ENCODE data around the gene CALD1.

CALD1 gene

DNA sequence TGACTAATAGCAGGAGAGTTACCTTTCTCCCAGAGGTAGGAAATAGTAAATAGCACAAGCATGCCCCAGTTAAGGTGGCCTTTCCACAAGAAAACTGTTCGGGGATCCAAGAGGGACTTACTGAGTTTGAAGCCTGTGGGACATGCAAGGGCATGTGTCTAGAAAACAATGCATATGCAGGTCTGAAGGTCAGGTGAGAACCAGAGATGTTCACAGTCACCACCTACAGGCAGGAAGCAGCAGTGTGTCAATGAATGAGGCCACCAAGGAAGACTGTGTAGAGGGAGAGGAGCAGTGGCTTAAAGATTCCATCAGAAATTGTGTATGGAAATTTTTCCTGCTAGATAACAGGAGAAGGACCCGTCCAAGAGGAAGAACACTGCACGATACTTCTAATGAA, 66.0 kb downstream of the CALD1 start:
- Histone ChIP-seq H3K36me3 (replicated peaks in 1 of 2; ENCODE audit: control insufficient read depth in 2 of 2, insufficient read depth in 2 of 2, low read length in 2 of 2) (peaks cover 2 to 16% of the 10 kb centered on the region in 2 donors), H2BK120ac (ENCODE audit: low read depth, low read length) (no peak overlapping the region), H3K79me1 (ENCODE audit: low read depth, low read length) (no peaks in the 10 kb centered on the region), H3K27ac (replicated peaks; ENCODE audit: low read length) (no peak overlapping the region), H3K4ac (ENCODE audit: low read length) (no peak overlapping the region), H3K14ac (ENCODE audit: low read length) (no peak overlapping the region), H2AK5ac (ENCODE audit: low read depth, low read length) (no peak overlapping the region), H4K91ac (ENCODE audit: low read depth, low read length, poor library complexity) (no peak overlapping the region), H2BK15ac (ENCODE audit: low read length) (no peak overlapping the region), H3K23ac (ENCODE audit: low read depth, low read length, poor library complexity) (no peak overlapping the region), H3K27me3 (ENCODE audit: control insufficient read depth in 3 of 3, insufficient read depth in 3 of 3, low read depth in 1 of 3, low read length in 3 of 3) (no peaks in the 10 kb centered on the region), H4K8ac (ENCODE audit: low read depth, low read length) (no peak overlapping the region), H3K18ac (ENCODE audit: low read length) (no peak overlapping the region), H2AFZ (ENCODE audit: low read length) (no peak overlapping the region), H3K9me3 (replicated peaks in 1 of 2; ENCODE audit: control insufficient read depth in 2 of 2, insufficient read depth in 1 of 2, low read depth in 1 of 2, low read length in 2 of 2) (peaks cover 0 to 2% of the 10 kb centered on the region in 2 donors), H2BK12ac (ENCODE audit: low read length) (no peak overlapping the region), H3K9ac (ENCODE audit: low read depth, low read length, poor library complexity) (no peak overlapping the region), H3K4me2 (ENCODE audit: insufficient read depth, low read length, poor library complexity, severe bottlenecking) (no peak overlapping the region), H3K4me1 (ENCODE audit: control insufficient read depth in 2 of 2, insufficient read depth in 1 of 2, low read depth in 1 of 2, low read length in 2 of 2) (peaks cover 0 to 3% of the 10 kb centered on the region in 2 donors), H3K4me3 (ENCODE audit: low read length in 2 of 2) (no peak overlapping the region), H2BK5ac (ENCODE audit: low read length) (no peak overlapping the region)
- WGBS, 2 donors (ENCODE audit: extremely low coverage in 2 of 2, insufficient read length in 2 of 2, insufficient replicate concordance in 1 of 2), result no CpG with 5 or more reads among the region's 3 CpGs
- DNase-seq (ENCODE audit: low spot score), result no peak

DNA sequence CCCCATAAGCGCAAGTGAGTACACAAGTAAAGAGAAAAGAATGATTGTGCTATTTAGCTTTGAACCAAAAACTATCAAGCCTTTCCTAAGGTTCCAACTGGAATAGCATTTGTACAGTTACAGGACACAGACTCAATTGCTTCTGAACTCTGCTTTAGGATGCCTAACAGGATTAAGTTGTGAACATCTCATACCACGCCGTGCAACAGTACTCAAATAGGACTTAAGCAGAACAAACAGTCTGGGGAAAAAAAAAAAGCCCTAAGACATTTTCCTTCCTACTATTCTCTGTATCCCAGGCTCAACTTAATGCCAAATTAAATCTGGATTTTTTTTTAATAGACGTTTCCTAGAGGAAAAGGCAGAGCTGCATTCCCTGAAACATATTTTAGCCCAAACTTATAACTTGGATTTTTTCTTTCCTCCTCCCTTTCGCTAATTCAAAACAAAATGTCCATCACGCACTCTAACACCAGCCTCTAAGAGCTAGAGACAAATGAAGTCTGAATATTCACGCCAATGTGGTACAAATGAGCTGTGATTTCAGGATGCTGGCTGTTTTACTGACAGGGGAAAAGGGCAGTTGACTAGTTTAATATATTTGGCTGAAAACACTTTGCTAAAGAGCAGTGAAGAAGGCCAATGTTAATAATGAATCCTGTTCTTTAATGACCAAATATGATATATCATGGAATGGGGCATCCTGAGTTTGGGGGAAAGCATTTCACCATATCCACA, 68.6 kb downstream of the CALD1 start:
- H3K27ac ChIP-seq (replicated peaks; ENCODE audit: low read length), result no peak overlapping the region
- WGBS, 2 donors (ENCODE audit: extremely low coverage in 2 of 2, insufficient read length in 2 of 2, insufficient replicate concordance in 1 of 2), result 100% methylated on average over 2 of the region's 7 CpGs; no CpG with 5 or more reads in 1 of the 2 donors
- H3K4me3 ChIP-seq (ENCODE audit: low read length in 2 of 2), result no peak overlapping the region
- no peak overlapping the region for H2BK12ac ChIP-seq (ENCODE audit: low read length)
- H3K9me3 ChIP-seq (replicated peaks in 1 of 2; ENCODE audit: control insufficient read depth in 2 of 2, insufficient read depth in 1 of 2, low read depth in 1 of 2, low read length in 2 of 2), result no peaks in the 10 kb centered on the region
- peaks cover 2 to 16% of the 10 kb centered on the region in 2 donors for H3K36me3 ChIP-seq (replicated peaks in 1 of 2; ENCODE audit: control insufficient read depth in 2 of 2, insufficient read depth in 2 of 2, low read length in 2 of 2)
- H2BK5ac ChIP-seq (ENCODE audit: low read length), result no peak overlapping the region
- no peaks in the 10 kb centered on the region for H3K27me3 ChIP-seq (ENCODE audit: control insufficient read depth in 3 of 3, insufficient read depth in 3 of 3, low read depth in 1 of 3, low read length in 3 of 3)
- DNase-seq (ENCODE audit: low spot score), result no peak
- H3K23ac ChIP-seq (ENCODE audit: low read depth, low read length, poor library complexity), result no peak overlapping the region
- no peak overlapping the region for H2AK5ac ChIP-seq (ENCODE audit: low read depth, low read length)
- no peak overlapping the region for H3K4ac ChIP-seq (ENCODE audit: low read length)
- H3K4me2 ChIP-seq (ENCODE audit: insufficient read depth, low read length, poor library complexity, severe bottlenecking), result no peak overlapping the region
- H2AFZ ChIP-seq (ENCODE audit: low read length), result no peak overlapping the region
- H3K18ac ChIP-seq (ENCODE audit: low read length), result no peak overlapping the region
- H2BK15ac ChIP-seq (ENCODE audit: low read length), result no peak overlapping the region
- peaks cover 0 to 3% of the 10 kb centered on the region in 2 donors for H3K4me1 ChIP-seq (ENCODE audit: control insufficient read depth in 2 of 2, insufficient read depth in 1 of 2, low read depth in 1 of 2, low read length in 2 of 2)
- H4K91ac ChIP-seq (ENCODE audit: low read depth, low read length, poor library complexity), result no peak overlapping the region
- no peak overlapping the region for H3K14ac ChIP-seq (ENCODE audit: low read length)
- no peak overlapping the region for H4K8ac ChIP-seq (ENCODE audit: low read depth, low read length)
- no peak overlapping the region for H3K9ac ChIP-seq (ENCODE audit: low read depth, low read length, poor library complexity)
- no peaks in the 10 kb centered on the region for H3K79me1 ChIP-seq (ENCODE audit: low read depth, low read length)
- H2BK120ac ChIP-seq (ENCODE audit: low read depth, low read length), result no peak overlapping the region

DNA sequence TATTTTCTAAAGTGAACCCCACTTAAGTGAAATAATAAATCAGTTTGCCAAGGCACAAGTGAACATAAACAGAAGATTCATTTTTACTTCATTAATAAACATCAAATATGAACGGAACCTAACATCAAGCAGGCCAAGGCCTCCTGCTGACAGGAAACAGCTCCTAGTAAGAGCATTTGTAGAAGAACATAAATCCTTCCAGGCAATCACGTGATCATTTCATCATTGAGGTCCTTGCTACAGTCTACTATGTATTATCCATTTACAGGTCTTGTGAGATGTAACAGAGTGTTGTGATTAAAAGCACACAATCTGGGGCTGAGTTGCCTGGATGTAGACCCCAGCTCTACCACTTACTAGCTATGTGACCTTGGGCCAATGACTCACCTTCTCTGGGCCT, 70.6 kb downstream of the CALD1 start:
- no peak overlapping the region for H4K8ac ChIP-seq (ENCODE audit: low read depth, low read length)
- H2AK5ac ChIP-seq (ENCODE audit: low read depth, low read length), result no peak overlapping the region
- H3K4me2 ChIP-seq (ENCODE audit: insufficient read depth, low read length, poor library complexity, severe bottlenecking), result no peak overlapping the region
- H3K9ac ChIP-seq (ENCODE audit: low read depth, low read length, poor library complexity), result no peak overlapping the region
- no peak overlapping the region for H2BK12ac ChIP-seq (ENCODE audit: low read length)
- no peak overlapping the region for H2AFZ ChIP-seq (ENCODE audit: low read length)
- H3K18ac ChIP-seq (ENCODE audit: low read length), result no peak overlapping the region
- no peaks in the 10 kb centered on the region for H3K79me1 ChIP-seq (ENCODE audit: low read depth, low read length)
- H3K36me3 ChIP-seq (replicated peaks in 1 of 2; ENCODE audit: control insufficient read depth in 2 of 2, insufficient read depth in 2 of 2, low read length in 2 of 2), result peaks cover 0 to 8% of the 10 kb centered on the region in 2 donors
- no peak overlapping the region for H3K4ac ChIP-seq (ENCODE audit: low read length)
- H2BK15ac ChIP-seq (ENCODE audit: low read length), result no peak overlapping the region
- H2BK5ac ChIP-seq (ENCODE audit: low read length), result no peak overlapping the region
- H3K4me1 ChIP-seq (ENCODE audit: control insufficient read depth in 2 of 2, insufficient read depth in 1 of 2, low read depth in 1 of 2, low read length in 2 of 2), result peaks cover 0 to 3% of the 10 kb centered on the region in 2 donors
- H3K14ac ChIP-seq (ENCODE audit: low read length), result no peak overlapping the region
- H3K27me3 ChIP-seq (ENCODE audit: control insufficient read depth in 3 of 3, insufficient read depth in 3 of 3, low read depth in 1 of 3, low read length in 3 of 3), result no peaks in the 10 kb centered on the region
- no peak overlapping the region for H3K4me3 ChIP-seq (ENCODE audit: low read length in 2 of 2)
- H3K27ac ChIP-seq (replicated peaks; ENCODE audit: low read length), result no peak overlapping the region
- WGBS, 2 donors (ENCODE audit: extremely low coverage in 2 of 2, insufficient read length in 2 of 2, insufficient replicate concordance in 1 of 2), result no CpG with 5 or more reads among the region's 2 CpGs
- no peaks in the 10 kb centered on the region for H3K9me3 ChIP-seq (replicated peaks in 1 of 2; ENCODE audit: control insufficient read depth in 2 of 2, insufficient read depth in 1 of 2, low read depth in 1 of 2, low read length in 2 of 2)
- no peak for DNase-seq (ENCODE audit: low spot score)
- no peak overlapping the region for H4K91ac ChIP-seq (ENCODE audit: low read depth, low read length, poor library complexity)
- H3K23ac ChIP-seq (ENCODE audit: low read depth, low read length, poor library complexity), result no peak overlapping the region
- H2BK120ac ChIP-seq (ENCODE audit: low read depth, low read length), result no peak overlapping the region

DNA sequence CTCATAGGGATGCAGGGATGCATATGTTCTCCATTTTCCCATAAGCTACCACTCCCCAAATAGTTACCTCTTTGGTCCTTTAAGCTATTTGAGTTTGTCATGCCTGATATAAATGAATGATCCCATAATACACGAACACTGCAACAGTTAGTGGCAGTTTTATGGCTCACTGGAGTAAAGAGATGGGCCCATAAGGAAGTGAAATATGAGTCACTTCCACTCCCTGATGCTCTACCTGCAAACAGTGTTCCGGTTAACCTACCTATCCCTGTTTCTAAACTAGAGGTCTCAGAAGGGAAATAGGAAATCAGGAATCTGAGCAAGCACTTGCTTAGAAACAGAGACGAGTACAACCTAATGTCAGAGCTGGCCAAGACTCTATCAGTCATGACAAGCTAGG, 71.7 kb downstream of the CALD1 start:
- DNase-seq (ENCODE audit: low spot score), result no peak
- Histone ChIP-seq H3K36me3 (replicated peaks in 1 of 2; ENCODE audit: control insufficient read depth in 2 of 2, insufficient read depth in 2 of 2, low read length in 2 of 2) (no peaks in the 10 kb centered on the region), H3K4me3 (ENCODE audit: low read length in 2 of 2) (no peak overlapping the region), H3K79me1 (ENCODE audit: low read depth, low read length) (no peaks in the 10 kb centered on the region), H3K4me2 (ENCODE audit: insufficient read depth, low read length, poor library complexity, severe bottlenecking) (no peak overlapping the region), H3K23ac (ENCODE audit: low read depth, low read length, poor library complexity) (no peak overlapping the region), H4K91ac (ENCODE audit: low read depth, low read length, poor library complexity) (no peak overlapping the region), H3K4ac (ENCODE audit: low read length) (no peak overlapping the region), H3K27ac (replicated peaks; ENCODE audit: low read length) (no peak overlapping the region), H3K14ac (ENCODE audit: low read length) (no peak overlapping the region), H3K18ac (ENCODE audit: low read length) (no peak overlapping the region), H2AFZ (ENCODE audit: low read length) (no peak overlapping the region), H2BK15ac (ENCODE audit: low read length) (no peak overlapping the region), H2BK5ac (ENCODE audit: low read length) (no peak overlapping the region), H4K8ac (ENCODE audit: low read depth, low read length) (no peak overlapping the region), H3K9me3 (replicated peaks in 1 of 2; ENCODE audit: control insufficient read depth in 2 of 2, insufficient read depth in 1 of 2, low read depth in 1 of 2, low read length in 2 of 2) (no peaks in the 10 kb centered on the region), H2AK5ac (ENCODE audit: low read depth, low read length) (no peak overlapping the region), H2BK12ac (ENCODE audit: low read length) (no peak overlapping the region), H3K27me3 (ENCODE audit: control insufficient read depth in 3 of 3, insufficient read depth in 3 of 3, low read depth in 1 of 3, low read length in 3 of 3) (no peaks in the 10 kb centered on the region), H3K9ac (ENCODE audit: low read depth, low read length, poor library complexity) (no peak overlapping the region), H3K4me1 (ENCODE audit: control insufficient read depth in 2 of 2, insufficient read depth in 1 of 2, low read depth in 1 of 2, low read length in 2 of 2) (peaks cover 0 to 3% of the 10 kb centered on the region in 2 donors), H2BK120ac (ENCODE audit: low read depth, low read length) (no peak overlapping the region)
- no CpG with 5 or more reads among the region's 3 CpGs for WGBS, 2 donors (ENCODE audit: extremely low coverage in 2 of 2, insufficient read length in 2 of 2, insufficient replicate concordance in 1 of 2)

Data from neuronal stem cell (in vitro differentiated cells).